Measurements from ENCODE around the gene PTGDS.

The PTGDS gene

DNA sequence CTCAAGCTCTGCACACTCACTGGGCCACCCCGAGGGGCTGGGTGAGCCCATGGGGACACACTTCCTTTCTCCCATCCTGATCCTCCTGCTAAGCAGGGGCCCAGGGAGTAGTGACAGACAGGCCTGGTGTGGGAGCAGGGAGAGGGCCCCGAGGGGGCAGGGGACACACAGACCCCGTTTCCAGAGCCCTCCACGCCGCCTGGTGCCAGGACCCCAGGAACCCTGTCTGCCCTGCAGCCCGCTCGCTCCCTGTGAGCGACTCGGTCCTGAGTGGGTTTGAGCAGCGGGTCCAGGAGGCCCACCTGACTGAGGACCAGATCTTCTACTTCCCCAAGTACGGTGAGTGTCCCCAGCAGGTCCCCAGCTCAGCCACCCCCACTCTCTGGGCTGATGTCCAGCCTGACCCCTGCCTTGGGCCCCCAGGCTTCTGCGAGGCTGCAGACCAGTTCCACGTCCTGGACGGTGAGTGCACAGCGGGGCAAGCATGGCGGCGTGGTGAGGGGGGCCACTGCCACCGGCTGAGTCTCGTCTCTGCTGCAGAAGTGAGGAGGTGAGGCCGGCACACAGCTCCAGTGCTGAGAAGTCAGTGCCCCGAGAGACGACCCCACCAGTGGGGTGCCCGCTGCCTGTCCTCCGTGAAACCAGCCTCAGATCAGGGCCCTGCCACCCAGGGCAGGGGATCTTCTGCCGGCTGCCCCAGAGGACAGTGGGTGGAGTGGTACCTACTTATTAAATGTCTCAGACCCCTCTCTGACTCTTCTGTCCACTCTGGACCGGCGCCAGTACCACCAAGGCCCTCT is 30.9 kb upstream of the PTGDS start:
- no peak for DNase-seq

DNA sequence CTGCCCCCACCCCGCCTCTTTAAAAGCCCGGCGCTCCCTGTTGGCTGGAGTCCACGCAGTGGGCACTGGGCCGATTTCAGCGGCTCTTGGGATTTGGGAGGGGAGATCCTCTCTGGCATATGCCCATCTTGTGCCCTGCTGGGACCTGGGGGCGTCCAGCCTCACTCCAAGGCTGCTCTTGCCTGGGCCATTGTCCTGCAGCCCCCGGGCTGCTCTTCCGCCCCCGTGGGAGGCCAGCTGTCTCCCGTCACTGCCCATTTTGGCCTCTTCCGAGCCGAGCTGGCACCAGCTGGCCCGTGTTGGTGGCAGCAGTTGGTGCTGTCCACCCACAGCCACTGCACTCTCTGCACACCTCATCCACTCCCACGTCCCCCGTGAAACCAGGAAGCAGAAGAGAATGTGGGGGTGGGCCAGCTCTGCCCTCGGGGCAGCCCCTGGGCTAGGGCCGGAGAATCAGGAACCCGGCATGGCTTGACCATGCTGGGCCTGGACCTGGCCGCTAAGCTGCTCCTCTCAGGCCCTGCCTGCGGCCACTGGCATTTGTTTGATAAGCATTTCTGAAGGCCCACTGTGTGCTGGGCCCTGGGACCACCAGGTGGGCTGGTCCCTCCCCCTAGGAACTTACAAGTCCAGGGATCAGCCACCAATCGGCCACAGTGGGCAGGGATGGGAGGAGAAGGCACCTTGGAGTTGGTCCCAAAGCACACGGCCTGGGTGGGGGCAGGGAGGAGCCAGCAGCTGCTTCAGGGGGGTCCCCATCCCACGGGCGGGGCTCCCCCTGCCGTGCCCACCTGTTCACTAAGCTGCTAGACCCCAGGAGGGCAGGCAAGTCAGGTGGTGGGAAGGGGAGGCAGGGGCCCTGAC is 30.0 kb upstream of the PTGDS start:
- no peak for DNase-seq

DNA sequence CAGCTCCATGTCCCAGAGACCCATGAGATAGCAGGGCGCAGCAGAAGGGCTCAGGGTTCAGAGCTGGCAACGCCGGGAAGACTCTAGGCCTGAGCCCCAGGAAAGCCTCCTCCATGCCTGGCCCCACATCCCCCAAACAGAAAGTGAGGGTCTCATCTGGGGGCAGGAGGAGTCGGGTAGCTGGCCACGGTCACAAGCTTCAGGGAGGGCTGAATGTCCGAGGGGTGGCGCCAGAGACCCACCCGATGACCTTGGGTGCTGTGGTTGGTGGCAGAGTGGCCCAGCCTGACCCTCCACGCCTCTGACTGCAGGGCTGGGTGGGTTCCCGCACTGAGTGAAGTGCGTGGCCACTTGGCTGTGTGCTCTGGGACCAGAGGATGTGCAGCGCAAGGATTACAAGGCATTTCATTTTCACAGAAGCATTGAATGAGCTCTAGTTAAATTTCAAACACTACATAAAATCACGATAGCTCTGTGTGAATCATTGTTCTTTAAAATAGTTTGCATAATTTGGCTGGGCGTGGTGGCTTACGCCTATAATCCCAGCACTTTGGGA is 29.3 kb upstream of the PTGDS start:
- DNase-seq = no peak

DNA sequence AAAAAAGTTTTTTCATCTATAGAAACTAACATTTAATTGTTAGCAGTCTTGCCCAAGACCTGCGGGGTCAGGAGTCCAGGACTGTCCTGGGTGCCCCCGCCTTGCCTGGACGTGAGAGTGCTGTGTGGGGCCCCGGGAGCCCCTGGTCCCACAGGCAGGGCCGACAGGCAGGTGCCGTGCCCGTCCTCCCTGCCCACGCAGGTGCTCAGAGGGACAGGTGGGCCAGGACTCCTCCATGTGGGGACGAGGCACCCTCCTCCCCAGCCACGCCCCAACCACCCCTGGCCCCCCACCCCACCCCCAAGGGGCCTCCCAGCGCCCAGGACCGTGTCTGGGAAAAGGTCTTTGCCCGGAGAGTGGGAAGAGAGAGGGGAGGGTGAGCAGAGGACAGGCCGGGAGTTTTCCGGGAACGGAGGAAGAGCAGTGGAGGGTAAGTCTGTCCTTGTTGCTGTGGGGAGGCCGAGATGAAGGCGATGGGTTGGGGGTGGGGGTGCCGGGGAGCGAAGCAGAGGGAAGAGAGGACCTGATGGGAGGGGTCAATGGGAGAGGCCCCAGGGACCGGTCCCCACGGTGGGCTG is 28.0 kb upstream of the PTGDS start:
- DNase-seq = no peak

DNA sequence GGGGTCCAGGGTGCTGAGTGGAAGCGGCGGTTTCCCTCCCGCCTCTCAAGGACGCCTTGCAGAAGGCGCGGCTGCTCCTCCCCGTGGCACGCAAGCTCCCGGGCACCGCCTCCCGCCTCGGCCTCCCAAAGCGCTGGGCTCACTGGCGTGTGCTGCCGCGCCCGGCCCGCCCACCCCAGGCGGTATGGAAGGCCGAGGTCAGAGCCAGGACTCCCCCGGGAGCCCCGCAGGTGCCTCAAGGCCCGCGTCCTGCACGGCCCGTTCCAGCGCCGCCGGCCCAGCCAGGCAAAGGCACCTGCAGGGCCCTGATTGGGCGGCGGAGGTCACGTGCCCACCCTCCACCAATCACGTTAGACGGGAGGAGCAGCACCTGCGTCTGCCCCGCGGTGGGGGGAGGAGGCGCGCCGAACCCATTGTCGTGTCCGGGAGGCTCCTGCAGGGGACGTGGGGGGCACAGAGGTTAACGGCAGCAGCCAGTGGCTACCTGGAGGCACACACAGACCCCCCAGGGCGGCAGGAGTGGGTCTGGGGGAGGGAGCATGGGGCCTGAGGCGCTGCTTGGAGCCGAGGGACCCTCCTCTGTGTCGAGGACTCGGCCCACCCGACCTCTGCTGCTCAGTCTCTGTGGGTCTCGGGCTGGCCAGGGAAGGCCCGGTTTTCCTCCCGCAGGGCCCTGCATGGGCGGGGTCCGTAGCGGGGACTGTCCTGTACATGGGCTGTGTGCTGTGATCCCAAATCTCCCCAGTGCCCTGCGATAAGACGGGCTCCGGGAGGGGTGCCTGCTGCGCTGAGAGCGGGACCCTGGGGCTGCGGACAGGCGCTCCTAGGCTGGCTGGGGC is 27.3 kb upstream of the PTGDS start:
- peak; percentile 80 to 82 for DNase-seq

DNA sequence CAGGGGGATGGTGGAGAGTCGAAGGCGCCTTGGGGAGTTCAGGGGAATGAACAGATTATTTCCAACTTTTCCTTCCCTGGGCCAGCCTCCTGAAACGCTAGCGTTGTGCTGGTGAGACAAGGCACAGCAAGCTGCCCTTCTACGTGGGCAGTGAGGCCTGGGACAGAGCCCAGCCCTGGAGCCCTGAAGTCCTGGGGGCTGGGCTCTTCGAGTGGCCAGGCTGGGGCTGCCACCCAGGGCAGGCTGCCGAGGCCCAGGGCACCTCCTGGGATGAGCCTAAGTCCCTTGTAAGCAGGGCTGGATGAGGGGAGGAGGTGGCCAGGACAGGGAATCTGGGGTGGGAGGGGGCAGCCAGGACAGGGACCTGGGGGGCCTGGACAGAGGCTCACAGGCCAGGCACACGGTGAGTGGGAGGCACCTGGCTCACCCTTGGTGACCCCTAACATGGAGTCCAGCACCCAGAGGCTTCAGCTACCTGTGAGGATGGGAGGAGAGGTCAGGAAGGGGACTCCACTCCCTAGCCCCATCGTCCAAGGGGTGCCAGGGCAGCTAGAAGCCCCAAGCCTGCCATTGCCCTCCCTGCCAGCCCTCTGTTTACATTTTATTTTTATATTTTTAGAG is 26.5 kb upstream of the PTGDS start:
- DNase-seq = no peak

DNA sequence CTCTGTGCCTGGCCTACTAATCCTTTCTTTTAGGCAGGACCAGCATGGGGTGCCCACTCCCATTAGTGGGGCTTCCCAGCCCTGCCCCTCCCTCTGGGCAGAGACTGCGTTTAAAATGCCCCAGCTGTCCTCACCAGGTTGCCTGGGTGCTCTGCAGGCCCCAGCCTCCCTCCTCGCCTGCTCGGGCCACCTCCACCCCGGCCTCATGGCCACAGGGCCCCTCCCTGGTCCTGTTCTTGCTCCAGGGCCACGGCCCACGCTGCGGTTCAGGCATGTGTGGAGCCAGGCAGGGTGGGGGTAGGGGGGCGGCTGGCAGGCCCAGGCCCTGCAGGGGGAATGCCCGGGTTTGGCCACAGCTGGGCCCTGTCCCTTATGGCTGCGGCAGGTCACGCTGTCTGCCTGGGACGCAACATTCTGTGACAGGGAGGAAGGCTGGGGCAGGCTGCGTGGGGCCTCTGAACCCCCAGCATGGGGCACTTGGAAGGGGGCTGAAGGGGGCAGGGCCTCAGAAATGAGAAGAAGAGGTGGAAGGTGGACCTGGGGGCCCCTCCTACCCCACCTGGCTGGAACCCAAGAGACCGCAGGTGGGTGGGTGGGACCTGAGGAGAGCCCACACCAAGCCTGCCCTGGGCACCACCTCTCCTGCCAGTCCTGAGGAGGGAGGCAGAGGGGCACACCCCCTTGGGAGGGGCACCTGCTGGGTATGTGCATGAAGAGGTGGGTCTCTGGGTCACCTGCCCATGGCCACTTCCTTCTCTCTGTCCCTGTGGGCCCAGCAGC is 25.6 kb upstream of the PTGDS start, which contains the start of gene LCN12:
LCN12 (plus strand) TSS at position 733 of the 780 bp plus-strand sequence. CDS start 55 bp downstream, outside the sequence.
- no peak for DNase-seq

DNA sequence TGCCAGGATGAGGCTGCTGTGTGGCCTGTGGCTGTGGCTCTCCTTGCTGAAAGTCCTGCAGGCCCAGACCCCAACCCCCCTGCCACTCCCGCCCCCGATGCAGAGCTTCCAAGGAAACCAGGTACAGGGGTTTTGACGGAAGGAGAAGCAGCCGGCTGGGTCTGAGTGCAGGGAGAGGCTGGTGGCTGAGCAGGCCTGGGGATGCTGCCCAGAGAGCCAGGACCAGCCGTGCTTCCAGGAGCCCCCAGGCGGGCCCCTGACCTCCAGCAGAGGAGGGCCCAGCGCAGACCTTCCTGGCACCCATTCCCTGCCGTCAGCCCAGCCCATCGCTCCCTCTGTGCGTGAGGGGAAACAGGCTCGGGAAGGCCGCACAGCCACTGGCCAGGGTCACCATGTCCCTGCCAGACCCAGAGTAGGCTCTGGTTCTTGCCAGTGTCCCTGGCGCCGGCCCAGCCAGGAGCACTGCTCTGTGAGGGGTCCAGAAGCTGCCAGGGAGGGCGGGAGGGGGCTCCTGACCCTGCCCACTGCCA is 24.9 kb upstream of the PTGDS start:
- DNase-seq = no peak

DNA sequence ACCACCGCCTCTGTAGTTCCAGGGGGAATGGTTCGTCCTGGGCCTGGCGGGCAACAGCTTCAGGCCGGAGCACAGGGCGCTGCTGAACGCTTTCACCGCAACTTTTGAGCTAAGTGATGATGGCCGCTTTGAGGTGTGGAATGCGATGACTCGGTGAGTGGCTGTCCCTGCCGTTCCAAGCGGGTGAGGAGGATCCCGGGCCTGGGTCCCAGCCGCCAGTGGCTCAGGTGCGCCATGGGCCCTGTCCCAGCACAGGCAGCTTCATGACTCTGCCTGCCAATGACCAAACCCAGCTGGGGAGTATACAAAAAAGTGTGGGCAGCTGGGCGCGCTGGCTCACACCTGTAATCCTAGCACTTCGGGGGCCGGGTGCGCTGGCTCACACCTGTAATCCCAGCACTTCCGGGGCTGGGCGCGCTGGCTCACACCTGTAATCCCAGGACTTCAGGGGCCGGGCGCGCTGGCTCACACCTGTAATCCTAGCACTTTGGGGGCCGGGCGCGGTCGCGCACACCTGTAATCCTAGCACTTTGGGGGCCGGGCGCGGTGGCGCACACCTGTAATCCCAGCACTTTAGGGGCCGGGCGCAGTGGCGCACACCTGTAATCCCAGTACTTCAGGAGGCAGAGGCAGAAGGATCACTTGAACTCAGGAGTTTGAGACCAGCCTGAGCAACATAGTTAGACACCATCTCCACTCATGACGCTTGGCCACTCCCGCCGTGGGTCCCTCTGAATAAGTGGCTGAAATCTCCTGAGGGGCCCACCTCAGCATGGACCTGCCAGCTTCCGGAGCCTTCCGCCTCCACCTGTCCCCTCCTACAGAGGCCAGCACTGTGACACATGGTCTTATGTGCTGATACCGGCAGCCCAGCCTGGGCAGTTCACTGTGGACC is 24.2 kb upstream of the PTGDS start:
- DNase-seq = no peak

DNA sequence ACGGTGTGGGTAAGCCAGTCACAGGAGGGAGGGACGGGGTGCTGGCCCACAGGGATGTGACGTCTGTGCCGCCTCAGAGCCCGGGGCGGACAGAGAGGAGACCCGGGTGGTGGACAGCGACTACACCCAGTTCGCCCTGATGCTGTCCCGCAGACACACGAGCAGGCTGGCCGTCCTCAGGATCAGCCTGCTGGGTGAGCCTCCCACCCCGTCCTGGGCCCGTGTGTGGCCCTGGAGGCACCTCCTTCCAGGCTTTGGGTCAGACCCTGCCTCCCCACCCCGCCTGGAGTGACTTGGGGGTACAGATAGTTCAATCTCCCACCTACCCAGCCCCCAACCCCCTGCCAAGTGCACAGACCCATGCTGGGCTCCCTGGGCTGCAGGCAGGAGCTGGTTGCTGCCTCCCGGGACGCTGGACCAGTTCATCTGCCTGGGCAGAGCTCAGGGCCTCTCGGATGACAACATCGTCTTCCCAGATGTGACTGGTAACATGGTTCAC is 23.5 kb upstream of the PTGDS start:
- DNase-seq = no peak

DNA sequence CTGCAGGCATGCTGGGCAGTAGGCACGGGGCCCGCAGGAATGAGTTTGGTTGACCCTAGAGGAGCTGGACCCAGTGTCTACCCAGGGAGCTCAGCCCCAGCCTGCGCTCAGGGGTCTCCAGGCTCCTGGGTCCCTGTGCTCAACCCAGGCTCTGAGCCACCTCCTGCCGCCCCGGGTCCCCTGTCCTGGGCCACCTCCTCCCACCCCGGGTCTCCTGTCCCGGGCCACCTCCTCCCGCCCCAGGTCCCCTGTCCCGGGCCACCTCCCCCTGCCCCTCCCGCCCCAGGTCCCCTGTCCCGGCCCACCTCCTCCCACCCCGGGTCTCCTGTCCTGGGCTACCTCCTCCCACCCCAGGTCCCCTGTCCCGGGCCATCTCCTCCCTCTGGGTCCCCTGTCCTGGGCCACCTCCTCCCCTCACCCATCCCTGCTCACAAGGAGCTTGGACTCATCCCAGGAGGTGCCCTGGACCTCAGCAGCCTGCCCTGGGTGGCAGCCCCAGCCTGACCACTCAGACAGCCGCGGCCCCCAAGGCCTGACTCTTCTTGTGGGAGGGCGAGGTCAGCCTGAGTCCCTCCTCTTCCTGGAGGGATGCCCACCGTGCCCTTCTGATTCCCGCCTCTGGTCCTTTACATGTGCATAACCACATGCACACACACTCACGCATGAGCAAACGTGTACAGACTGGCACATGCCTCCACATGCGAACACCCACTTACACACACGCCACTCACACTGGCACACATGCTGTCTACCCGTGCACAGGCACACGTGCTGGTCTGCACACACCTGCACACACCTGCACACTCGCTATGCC is 22.8 kb upstream of the PTGDS start:
- DNase-seq = no peak

DNA sequence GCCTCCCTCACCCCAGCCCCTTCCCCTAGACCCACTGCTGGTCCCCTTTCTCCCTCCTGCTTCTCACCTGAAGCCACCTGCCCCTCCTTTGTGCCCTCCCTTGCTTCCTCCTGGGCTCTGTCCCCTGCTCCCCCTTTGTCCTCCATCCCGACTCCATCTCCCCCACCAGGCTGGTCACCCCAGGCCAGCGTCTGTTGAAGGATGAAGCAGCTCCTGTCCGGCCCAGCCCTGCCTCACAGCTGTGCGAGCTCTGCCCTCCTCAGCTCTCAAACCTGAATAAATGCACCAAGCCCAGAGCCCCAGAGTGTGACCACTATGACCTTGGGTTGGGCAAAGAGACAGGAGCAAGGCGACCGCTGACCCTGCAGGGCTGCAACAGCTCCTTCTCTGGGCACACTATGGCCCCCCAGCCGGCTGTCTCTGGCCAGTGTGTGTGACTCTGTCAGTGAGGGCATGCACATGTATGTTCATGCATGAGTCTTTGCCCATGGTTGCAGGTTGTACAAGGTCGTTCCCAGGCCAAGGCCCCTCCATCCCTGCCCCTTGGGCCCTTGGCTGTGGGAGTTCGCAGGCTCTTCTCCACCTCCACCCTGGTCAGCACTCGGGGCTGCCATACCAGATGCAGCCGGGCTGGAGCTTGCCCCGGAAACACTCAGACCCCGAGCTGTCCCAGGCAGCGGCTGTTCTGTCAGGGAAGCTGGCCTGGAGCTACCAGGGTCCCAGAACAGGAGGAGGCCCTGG is 21.9 kb upstream of the PTGDS start:
- DNase-seq = no peak

DNA sequence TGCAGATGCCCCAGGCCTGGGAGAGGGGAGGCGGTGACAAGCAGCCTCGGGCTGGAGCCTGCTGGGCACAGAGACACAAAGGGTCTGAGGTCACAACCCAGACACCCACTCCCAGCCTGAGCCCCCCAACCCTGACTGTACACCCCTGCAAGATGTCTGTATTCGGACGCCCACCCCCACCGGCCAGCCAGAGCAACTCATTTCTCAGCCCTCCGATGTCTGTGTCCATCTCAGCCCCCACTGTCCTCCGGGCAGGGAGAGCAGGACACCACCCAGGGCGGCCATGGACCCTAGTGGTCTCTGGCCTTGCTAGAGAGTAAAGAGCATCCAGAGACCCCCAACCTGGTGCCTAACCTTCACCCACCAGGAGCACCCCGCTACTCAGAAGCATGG is 21.4 kb upstream of the PTGDS start:
- DNase-seq = no peak

DNA sequence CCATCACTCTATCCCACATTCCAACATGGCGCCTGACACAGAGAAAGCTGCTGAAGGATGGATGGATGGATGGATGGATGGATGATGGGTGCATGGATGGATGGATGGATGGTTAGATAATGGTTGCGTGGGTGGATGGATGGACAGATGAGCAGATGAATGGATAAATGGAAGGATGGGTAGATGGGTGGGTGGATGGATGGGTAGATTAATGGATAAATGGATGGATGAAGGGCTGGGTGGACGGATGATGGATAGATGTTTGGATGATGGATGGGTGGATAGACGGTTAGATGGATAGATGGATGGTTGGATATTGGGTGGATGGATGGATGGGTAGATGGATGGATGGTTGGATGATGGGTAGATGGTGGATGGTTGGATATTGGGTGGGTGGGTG is 20.7 kb upstream of the PTGDS start:
- DNase-seq = no peak

DNA sequence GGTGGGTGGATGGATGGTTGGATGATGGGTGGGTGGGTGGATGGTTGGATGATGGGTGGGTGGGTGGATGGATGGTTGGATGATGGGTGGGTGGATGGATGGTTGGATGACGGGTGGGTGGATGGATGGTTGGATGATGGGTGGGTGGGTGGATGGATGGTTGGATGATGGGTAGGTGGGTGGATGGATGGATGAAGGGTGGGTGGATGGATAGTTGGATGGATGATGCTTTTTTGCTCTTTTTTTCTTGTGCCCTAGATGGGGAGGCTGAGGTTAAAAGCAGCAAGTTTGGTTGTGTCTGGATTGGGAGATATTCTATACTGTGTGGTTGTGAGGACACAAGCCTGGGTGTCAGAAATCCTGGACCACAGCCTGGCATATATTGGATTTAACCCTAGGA is 19.8 kb upstream of the PTGDS start:
- DNase-seq = no peak

DNA sequence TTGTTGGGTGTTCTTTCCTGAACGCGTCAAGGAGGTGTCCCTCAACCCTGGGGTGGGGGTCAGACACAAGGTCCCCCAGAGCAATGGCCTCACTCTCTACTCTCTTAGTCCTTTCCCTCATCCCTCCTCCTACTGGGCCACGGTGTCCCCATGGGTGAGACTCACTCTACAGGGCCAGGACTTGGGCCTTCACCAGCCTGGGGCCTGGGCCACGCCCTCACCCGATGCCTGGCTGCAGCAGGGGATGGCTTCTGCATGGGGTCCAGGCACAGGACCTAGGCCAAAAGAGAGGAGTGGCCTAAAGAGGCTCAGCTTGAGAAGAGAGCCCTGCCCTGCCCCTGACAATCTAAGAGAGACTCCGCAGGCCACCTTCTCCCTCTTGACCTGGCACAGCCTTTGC is 19.4 kb upstream of the PTGDS start:
- DNase-seq = no peak

DNA sequence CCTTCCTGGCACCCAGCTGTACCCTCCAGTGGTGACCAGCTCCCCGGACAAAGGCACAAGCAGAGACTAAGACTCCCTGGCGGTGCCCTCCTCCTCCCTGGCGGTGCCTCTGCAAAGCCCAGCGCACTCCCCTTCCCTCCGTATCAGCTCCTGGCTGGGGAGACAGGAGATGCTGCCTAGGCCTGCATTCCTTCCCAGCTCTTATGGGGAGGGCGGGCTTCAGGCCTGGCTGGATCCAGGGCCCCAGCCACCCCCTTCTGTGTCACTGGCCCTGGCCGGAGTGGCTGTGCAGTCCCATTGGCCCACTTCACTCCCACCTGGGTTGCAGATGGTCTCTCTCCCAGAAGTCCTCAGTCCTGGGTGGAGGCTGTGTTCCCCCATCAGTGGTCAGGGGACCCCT is 18.8 kb upstream of the PTGDS start:
- DNase-seq = no peak
